Stimulated activated effector memory CD8-positive, alpha-beta T cell treated with anti-CD3 and anti-CD28 coated beads, Interleukin-12 subunit alpha, Interleukin-12 subunit beta, amount 100 ng/mL, for 72 hours (primary cell): ENCODE data around the gene NTN3.

Experiments
- ATAC-seq: fragments of 150-1000 bp; cut with Tn5 transposase; 2 replicates; pipeline ENCODE4 v1.10.0; 2021
- DNase-seq, 2 donors: peaks; one replicate each; pipeline ENCODE4 v3.0.0; 2021 to 2022; ENCODE audit warnings: low spot score in 2 of 2
- H3K27ac Mint-ChIP-seq: one replicate; pipeline ENCODE4 v1.8.0; 2022; ENCODE audit warnings: mild to moderate bottlenecking, mixed read lengths
- H3K36me3 Mint-ChIP-seq: one replicate; pipeline ENCODE4 v1.8.0; 2022; ENCODE audit warnings: mild to moderate bottlenecking, mixed read lengths
- H3K4me1 Mint-ChIP-seq: one replicate; pipeline ENCODE4 v1.8.0; 2022; ENCODE audit warnings: mixed read lengths
- H3K4me3 Mint-ChIP-seq: one replicate; pipeline ENCODE4 v1.8.0; 2022; ENCODE audit warnings: mild to moderate bottlenecking, mixed read lengths
- H3K9me3 Mint-ChIP-seq: one replicate; pipeline ENCODE4 v1.8.0; 2022; ENCODE audit warnings: mixed read lengths

The NTN3 gene

DNA sequence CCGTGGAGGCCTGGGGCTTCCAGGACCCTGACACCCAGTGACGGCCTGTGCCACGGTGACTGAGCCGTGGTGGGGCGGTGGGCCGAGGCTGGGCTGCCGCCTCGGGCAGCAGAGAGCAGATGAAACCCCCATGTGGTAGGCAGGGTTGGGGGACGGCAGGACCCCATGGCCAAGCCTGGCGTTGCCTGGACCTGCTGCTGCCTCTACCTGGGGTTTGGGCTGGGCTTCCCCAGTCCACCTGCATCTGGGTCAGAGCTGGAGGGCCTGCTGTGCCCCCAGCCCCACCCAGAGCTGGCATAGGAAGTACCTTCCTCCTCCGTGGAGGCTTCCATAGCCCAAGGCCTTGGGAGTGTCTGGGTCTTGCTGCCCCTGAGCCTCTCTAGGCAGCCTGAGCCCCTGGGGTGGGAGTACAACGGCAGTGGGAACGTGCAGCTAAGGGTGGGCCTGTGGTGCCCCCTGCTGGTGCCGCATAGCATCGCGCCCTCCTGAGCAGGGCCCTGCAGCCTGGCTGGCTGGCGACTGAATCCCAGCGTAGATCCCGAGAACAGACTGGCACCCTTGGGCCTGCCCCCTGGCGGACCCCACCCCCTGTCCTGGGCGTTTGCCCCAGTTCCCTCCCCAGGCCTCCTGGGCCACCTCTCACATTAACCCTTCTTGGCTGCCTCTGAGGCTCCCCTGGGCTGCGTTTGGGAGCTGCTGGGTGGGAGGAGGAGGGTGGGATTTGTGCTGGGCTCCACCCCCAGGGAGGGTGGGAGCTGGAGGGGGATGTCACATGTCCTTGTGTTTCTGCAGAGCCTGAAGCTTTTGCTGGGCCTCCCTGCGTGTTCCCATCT is 30.0 kb downstream of the NTN3 start:
- ATAC-seq = peak; percentile 90
- DNase-seq = peak; percentile 87 to 91
- H3K4me3 Mint-ChIP-seq = no peak overlapping the region
- H3K36me3 Mint-ChIP-seq = peaks cover 7% of the 10 kb centered on the region
- no peak overlapping the region for H3K27ac Mint-ChIP-seq
- H3K4me1 Mint-ChIP-seq = no peaks in the 10 kb centered on the region
- H3K9me3 Mint-ChIP-seq = no peaks in the 10 kb centered on the region

- ATAC-seq (no peak), DNase-seq (no peak)
- no peaks in the 10 kb centered on the region for H3K4me1 Mint-ChIP-seq
- H3K27ac Mint-ChIP-seq = no peak overlapping the region
- no peak overlapping the region for H3K4me3 Mint-ChIP-seq
- peaks cover 7% of the 10 kb centered on the region for H3K36me3 Mint-ChIP-seq
- no peaks in the 10 kb centered on the region for H3K9me3 Mint-ChIP-seq
Measured at GRCh38 chr16:2501946-2502895, 31.1 kb downstream of the NTN3 start.

GRCh38 chr16:2505695-2506094 is 34.6 kb downstream of the NTN3 start:
- Mint-ChIP-seq H3K4me3 (no peak overlapping the region), H3K9me3 (no peaks in the 10 kb centered on the region), H3K27ac (no peak overlapping the region), H3K4me1 (peaks cover 6% of the 10 kb centered on the region), H3K36me3 (no peaks in the 10 kb centered on the region)
- ATAC-seq (no peak), DNase-seq (no peak)

DNA sequence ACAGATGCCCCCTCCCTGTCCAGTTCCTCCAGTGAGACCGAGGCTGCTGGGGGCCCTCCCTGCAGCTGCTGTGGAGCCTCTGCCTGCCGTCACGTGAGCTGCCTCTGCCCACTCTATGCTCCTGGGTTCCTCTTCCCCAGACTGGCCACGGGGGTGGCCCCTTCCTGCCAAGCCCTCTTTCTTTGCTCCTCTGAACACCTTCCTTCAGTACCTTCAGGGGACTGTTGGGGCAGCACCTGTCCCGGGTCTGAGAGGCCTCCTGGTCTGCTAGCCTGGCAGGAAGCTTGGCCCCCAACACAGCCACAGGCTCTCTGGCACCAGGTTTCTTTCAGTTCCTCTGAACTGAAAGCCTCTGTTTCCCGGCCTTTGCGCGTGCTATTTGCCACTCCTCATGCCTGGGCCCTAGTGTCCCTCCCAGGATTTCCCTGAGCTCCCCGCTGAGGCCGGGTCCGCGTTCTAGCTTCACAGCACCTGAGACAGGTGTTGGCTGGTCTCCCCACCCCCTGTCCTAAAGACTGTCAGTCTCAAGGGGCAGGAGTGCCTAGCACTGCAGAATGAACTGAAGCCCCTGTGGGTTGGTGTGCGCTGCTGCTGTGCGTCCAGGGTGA is 36.1 kb downstream of the NTN3 start:
- Mint-ChIP-seq H3K27ac (no peak overlapping the region), H3K4me1 (peaks cover 10% of the 10 kb centered on the region), H3K9me3 (no peaks in the 10 kb centered on the region), H3K4me3 (no peak overlapping the region), H3K36me3 (no peaks in the 10 kb centered on the region)
- ATAC-seq (no peak), DNase-seq (no peak)

DNA sequence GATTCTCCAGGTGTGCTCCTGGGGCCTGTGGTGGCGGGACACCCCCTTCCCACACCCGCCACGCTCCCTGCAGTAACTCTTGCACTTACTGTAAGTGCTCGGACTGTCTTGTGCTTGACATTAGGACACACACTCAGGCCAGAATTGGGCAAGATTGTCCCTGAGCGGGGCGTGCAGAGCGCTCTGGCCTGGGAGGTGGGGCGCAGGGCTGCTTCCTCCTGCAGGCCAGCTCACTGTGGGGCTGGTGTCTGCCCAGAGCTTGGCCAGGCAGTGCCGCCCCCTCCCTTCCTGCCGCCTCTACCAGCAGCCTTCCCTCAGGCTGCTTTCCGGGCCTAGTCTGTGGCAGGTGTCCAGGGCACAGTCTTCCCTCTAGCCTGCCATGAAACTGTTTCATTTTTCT is 36.6 kb downstream of the NTN3 start:
- H3K36me3 Mint-ChIP-seq = peaks cover 4% of the 10 kb centered on the region
- no peak for ATAC-seq
- no peak overlapping the region for H3K4me3 Mint-ChIP-seq
- no peaks in the 10 kb centered on the region for H3K9me3 Mint-ChIP-seq
- peaks cover 15% of the 10 kb centered on the region for H3K4me1 Mint-ChIP-seq
- H3K27ac Mint-ChIP-seq = no peak overlapping the region
- no peak for DNase-seq

- Mint-ChIP-seq H3K4me1 (peaks cover 23% of the 10 kb centered on the region), H3K4me3 (no peak overlapping the region), H3K27ac (no peak overlapping the region), H3K9me3 (no peaks in the 10 kb centered on the region), H3K36me3 (peaks cover 11% of the 10 kb centered on the region)
- ATAC-seq (no peak), DNase-seq (no peak)
Measured at GRCh38 chr16:2508722-2509400, 37.8 kb downstream of the NTN3 start.

GRCh38 chr16:2511128-2511800 is 40.2 kb downstream of the NTN3 start:
- DNase-seq = no peak
- no peak overlapping the region for H3K4me3 Mint-ChIP-seq
- peaks cover 31% of the 10 kb centered on the region for H3K36me3 Mint-ChIP-seq
- no peak overlapping the region for H3K27ac Mint-ChIP-seq
- H3K9me3 Mint-ChIP-seq = no peaks in the 10 kb centered on the region
- ATAC-seq = no peak
- H3K4me1 Mint-ChIP-seq = peaks cover 40% of the 10 kb centered on the region

DNA sequence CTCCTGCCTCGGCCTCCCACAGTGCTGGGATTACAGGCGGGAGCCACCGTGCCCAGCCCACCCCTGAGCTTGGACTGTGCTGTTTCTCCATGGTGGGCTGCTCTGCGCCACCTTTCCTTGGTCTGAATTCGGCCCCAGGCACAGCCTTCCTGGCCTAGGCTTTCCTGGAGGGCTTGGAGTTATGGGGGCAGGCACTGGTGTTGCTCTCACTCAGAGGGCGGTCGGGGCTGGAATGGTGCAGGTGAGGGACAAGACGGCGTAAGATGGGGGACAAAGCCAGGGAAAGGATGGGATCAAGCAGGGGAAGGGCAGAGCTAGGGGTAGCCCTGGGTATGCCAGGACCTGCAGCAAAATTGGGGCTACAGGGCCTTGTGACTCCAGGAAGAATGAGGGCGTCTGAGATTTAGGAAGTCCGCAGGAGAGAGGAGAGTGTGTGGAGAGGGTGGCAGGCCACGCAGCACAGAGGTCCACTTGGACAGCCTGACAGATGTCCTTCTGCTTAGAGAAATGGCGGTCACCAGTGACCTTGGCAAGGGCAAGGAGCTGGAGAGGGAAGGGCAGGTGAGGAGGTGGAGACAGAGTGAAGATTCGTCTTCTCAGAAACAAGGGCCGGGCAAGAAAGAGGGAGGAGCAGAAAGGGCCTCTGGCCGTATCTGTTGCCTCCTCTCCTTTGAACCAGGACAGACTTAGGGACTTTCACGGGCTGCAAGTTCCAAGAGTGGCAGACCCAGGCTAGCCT is 41.1 kb downstream of the NTN3 start:
- peaks cover 49% of the 10 kb centered on the region for H3K4me1 Mint-ChIP-seq
- H3K4me3 Mint-ChIP-seq = peak overlapping the region; percentile 85
- H3K9me3 Mint-ChIP-seq = no peaks in the 10 kb centered on the region
- peaks cover 40% of the 10 kb centered on the region for H3K36me3 Mint-ChIP-seq
- no peak for DNase-seq
- peak overlapping the region; percentile 95 for H3K27ac Mint-ChIP-seq
- ATAC-seq = no peak

DNA sequence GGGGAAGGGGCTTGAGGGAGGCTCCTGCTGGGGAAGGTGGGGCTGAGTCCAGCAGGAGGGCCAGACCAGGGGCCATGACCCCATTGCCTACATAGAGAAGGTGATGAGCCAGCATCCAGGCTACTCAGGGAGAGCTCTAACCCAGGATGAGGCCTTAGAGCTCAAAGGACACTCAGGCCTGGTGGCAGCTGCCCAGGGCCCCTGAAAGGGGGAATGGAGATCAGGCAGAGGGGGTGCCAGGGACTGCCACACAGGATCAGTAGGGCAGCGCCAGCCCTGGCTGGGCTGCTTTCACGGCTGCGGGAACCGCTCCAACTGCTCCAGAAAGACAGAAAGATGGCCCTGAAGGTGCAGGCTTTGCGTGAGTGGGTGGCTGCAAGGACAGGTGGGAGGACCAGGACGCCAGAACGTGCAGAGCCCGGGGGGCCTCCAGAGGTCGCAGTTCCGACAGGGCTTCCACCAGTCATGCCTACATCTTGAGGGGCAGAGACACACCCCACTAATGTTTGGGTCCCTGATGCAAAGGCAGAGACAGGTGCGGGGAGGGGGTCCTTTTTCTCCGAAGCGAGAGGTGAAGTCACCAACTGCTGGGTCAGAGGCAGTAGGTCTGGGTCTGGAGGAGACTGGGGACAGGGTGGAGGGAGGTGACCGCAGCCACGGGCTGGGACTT is 41.8 kb downstream of the NTN3 start:
- no peaks in the 10 kb centered on the region for H3K9me3 Mint-ChIP-seq
- H3K36me3 Mint-ChIP-seq = peaks cover 47% of the 10 kb centered on the region
- ATAC-seq (no peak), DNase-seq (no peak)
- H3K4me3 Mint-ChIP-seq = peak overlapping the region; percentile 85
- peak overlapping the region; percentile 95 for H3K27ac Mint-ChIP-seq
- H3K4me1 Mint-ChIP-seq = peaks cover 56% of the 10 kb centered on the region

DNA sequence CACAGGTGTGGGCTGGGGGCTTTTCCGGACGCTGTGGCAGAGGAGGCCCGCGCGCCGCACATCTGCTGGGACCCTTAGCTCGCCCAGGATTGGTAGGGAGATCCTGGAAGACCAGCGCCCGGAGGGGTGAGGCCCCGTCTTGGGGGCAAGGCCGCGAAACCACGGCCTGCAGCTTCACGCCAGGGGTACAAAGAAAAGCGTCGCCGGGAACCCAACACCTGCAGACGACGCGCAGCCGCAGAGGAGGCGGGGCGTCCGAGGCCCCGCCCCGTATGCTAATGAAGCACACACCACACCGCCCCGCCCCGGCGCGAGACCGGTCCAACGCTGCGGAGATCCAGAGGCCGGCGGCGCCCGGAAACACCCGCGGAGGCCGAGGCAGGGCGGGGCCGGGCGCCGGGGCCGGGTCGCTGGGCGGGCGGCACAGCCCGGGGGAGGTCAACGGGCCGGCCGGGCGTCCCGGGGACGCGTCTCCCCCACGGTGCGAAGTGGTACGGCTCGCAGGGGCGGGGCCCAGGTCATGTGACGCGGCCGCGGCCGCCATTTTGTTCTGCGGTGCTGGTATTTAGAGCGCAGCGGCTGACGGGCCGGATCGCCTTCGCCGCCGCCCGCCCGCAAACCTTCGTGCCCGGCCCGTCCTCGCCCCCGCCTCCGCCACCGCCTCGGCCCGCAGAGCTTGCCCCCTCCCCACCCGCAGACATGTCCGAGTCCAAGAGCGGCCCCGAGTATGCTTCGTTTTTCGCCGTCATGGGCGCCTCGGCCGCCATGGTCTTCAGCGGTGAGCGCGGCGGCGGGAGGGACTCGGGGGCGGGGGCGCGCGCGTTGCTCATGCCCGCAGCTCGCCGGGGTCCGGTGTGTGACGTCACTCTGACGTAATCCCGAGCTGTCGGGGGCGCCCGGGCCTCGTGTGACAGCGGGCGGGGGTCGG is 42.6 kb downstream of the NTN3 start, which contains the start of gene ATP6V0C:
Gene ATP6V0C, plus strand, starts transcription at position 548 of the 928 bp plus-strand sequence. Its CDS starts 152 bp downstream, at position 700.
- Mint-ChIP-seq H3K36me3 (peaks cover 55% of the 10 kb centered on the region), H3K27ac (peak within 1 kb of the TSS; percentile 95), H3K9me3 (no peaks in the 10 kb centered on the region), H3K4me1 (peaks cover 64% of the 10 kb centered on the region), H3K4me3 (peak within 1 kb of the TSS; percentile 85)
- peak; percentile 86 for ATAC-seq
- DNase-seq = peak; percentile 90 to 95

DNA sequence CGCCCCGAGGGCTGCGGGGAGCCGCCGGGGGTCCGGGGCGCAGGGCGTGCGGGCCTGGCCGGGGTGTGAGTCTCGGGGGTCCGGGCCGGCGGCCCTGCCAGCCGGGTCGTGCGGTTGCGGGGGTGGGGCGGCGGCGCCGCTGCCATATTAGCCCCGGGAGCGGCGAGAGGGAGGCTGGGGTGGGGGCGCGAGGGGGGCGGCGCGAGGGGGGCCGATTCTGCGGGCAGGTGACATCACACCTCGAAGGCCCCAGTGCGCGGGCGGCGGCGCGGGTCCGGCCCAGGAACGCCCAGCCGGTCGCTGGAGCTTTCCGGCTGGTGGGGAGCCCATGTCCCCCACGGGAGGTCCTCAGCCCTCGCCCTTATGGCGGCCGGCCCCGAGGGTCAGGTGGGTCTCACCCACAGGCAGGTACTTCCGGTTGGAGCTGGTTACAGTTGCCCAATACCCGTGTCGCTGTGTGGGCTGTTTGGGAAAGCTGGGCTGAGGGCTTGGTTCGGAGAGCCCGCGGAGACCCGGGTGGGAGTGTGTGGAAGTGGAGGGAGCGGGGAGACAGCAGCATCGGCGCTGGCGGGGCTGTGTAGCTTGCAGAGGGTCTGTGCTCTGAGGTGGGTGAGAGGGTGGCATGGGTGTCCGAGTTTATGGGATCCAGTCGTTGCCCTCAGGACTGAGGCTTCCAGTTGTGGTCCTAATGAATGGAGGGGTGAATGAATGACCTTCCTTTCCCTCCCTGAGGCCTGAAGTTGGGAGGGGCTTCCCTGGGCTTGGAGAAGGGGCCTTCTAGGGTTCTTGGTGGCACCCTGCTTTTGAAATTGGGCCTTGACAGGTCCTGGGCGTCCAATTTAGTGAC is 43.5 kb downstream of the NTN3 start:
- Mint-ChIP-seq H3K27ac (peak overlapping the region; percentile 95), H3K4me3 (peak overlapping the region; percentile 85), H3K4me1 (peaks cover 73% of the 10 kb centered on the region), H3K9me3 (no peaks in the 10 kb centered on the region), H3K36me3 (peaks cover 63% of the 10 kb centered on the region)
- DNase-seq = no peak
- ATAC-seq = peak; percentile 1
